GM19324 (cell line): Measurements from ENCODE around the gene ANTXR2.

Experiments used
- ATAC-seq: cut with Tn5 transposase; IDR thresholded peaks from one replicate; pipeline ENCODE4 v1.9.1; 2021; ENCODE audit warnings: mild to moderate bottlenecking, moderate library complexity; ENCODE audit not compliant: unreplicated experiment, low FRiP score

Gene ANTXR2

DNA sequence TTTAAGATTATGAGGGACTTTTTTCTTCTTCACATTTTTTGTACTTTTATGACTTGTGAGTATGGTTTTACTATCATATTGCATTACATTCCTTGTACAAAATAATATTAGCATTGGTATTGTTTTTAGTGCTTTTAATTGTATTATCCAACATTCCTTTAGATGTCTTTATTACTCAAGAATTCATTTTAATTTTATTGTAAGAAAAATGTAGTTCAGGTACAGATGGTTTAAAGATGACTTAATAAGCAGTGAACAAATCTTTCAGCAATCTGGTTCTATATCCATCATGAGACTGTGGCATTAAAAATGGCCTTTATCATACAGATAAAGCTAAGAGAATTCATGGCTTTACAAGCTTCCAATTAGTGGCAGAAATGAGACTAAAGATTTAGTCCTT lies 191.6 kb downstream of the ANTXR2 start:
- no peak for ATAC-seq

DNA sequence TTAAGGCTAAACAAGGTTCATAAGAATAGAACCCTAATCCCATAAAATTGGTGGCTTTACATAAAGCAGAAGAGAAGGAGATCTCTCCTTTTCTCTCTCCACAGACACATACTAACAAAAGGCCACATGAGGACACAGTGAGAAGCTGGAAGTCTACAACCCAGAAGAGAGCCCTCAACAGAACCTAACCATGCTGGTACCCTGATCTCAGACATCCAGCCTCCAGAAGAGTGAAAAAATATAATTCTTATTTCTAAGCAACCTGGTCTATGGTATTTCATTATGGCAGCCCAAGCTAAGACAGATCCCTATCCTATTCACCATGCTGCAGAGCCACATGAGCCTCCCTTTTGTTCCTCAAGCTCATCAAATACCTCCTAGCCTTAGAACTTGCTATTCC lies 195.5 kb downstream of the ANTXR2 start:
- ATAC-seq, result no peak

DNA sequence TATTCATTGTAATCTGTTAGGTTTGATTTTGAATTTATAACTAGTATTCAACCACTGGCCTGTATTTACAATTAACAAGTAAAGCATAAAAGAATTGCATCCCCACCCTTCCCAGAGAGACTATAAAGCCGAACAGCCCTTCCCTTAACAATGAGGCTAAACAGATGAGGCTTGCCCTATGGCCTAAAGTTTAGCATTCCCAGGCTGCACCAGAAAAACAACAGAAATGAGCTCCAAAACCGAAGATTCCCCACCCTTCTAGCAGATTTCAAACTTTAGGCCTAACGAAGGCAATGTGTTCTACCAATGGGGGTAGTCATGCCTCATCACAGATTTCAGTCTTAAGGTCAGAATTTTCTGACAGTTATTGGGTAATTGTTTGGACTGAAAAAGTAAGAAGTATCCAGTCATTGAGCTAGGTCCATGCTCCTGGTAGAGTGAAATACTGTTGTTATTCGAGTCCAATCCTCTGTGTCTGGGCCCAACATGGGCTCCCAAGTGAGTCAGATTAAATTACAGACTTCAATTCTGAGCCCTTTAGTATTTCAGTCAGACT lies 197.6 kb downstream of the ANTXR2 start:
- ATAC-seq, result no peak

DNA sequence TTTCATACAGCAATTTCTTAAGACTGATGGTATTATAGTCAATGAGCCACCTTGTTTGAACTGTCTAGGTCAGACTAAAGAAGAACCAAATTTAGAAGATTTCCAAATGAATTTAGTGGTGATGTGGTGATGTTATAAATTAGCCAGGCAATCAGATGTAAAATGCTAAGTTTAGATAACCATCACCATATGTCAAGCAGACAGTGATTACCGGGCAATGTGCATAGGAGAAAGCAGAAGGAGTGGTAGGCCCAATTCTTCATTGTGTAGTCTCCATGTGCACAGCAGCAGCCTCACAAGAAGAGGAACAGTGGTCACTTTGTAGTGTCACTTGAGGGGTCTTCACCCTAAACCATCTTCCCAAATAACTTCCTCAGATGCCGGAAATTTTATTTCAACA lies 198.8 kb downstream of the ANTXR2 start:
- no peak for ATAC-seq

DNA sequence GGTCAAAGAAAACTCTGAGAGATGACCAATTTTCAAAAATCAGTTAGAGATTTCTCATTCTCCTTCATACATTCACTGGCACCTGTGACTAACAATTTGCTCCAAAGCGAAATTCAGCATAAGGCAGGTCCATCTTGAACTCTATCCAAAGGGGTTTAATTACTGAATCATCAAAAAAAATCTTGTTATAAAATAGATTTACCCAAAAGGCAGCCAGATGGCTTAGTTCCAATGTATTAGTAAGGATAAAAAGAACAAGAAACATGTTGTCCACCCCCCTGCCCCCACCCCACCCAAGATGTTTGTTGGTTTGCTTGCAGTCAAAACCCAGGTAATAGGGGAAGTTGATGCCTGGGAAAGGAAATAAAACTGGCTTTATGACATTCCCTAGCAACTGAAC lies 200.3 kb downstream of the ANTXR2 start:
- no peak for ATAC-seq

DNA sequence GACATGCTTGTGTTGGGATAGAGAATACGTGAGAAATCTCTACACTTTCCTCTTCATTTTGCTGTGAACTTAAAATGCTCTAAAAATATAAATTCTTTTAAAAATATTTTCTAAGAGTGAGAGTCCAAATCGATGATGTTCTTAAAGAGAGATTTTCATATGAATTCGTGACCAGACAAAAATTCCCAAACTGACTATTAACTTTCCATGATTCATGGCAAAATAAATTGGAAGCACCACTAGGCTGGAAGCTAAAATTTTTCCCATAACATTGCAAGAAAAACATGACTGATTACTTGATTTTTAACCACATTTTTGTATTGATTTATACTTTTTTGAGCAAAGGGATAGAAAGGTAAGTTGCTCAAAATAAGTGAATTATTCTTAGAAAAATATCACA lies 201.1 kb downstream of the ANTXR2 start:
- ATAC-seq, result no peak

DNA sequence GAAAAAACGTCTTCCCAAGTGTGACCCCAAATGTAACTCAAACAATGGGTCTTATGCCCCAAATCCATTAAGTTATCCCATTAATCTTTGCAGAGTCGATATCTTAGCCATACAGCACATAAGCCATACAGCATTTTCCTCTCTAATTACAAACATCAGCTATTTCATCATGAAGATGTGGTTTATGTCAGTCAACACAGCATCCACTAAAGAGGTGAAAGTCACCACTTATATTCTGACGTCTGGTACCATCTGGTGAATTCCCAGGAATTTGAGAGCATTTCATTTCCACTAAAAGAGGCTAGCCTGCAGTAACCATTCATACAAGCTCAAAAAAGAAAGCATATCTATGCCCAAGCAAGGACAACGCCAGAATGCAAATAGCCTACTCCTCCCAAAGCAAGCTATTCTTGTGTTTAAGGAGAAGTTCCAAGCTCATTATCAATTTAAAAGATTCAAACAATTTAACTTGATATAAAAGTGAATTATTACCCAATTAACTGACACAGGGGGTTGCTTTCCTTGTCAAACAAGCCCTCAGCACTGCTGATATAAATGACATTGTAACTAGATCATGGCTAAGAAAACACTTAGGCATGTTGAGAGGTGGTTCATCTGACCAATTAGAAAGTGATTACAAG lies 203.3 kb downstream of the ANTXR2 start:
- no peak for ATAC-seq

DNA sequence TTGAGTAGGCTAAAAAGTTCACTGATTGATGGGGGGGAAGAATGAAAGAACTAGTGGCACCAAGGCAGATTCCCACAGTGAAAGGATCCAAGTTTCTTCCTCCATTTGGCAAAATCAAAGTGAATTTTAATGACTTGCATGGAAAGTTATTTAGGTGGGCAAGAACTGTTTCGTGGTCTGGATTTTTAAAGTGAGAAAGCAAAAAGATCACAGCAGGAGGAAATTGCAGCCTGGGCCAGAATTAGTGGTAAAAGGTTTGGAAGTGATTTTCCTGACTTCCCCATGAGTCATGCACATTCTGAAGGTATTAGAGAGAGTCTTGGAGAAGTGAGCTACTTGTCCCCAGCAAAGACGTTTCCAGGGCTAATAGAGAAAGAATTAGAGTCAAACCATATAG lies 207.8 kb downstream of the ANTXR2 start:
- ATAC-seq, result no peak

DNA sequence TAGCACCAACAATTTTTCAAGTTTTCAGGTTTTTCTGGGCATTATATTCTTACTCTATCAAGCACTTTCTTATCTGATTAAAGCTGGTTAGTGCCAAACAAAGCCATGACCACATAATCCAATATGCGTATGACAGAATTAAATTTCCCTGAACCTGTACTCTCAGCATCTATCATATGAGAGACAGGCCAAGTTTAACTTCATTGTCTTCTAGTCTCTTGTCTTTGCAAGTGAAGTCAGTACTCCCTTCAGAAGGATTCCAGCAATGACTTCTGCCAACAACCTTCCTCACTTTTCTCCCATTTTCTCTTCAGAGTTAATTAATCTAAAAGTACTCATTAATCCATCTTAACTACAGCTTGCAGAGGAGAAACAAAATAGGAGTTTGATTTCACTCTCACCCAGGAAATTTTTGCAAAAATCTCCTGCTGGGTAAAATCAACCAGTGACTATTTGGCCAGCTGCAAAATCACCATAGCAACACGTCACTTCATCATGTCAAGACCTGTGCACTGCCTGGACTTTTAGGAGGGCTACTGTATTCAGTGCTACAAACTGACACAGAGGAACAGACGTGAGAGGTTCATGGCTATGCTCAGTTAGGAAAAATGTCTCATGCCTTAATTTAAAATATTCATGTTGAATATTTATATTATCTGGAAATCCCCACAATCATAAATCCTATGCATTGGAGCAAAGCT lies 208.4 kb downstream of the ANTXR2 start:
- ATAC-seq, result no peak

DNA sequence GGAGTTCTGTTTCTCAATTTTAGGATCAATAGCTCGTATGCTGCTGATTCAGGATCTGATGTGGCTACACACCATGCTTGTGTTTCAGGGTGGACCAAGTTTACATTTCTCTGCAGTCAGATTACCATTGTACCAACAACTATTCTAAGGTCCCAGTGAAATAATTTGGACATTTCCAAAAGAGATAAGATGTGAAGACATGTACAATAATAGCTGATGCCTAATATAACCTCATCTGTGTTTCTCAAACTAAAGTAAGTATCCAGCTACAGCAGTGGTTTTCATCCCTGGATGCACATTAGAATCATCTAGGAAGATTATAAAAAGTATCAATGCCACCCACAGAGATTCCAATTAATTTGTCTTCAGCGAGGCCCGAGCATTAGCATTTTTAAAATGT lies 209.7 kb downstream of the ANTXR2 start:
- no peak for ATAC-seq

DNA sequence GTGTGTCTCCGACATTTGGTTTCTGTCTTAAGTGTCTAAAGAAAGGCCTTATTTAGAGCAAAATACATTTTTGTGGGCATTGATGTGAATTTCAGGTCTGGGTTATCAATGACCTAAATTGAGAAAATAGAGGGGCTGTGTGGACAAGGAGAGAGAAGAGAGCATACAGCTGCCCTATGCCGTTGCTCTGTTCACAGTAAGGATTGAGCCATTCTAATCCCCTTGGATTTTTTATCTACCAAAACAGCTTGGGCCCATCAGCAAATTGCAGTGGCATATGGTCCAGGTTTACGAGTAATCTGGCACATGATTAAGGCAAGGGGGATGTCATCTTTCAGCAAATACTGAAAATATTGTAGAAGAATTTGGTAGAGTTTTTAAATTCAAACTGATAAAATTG lies 210.2 kb downstream of the ANTXR2 start:
- no peak for ATAC-seq

DNA sequence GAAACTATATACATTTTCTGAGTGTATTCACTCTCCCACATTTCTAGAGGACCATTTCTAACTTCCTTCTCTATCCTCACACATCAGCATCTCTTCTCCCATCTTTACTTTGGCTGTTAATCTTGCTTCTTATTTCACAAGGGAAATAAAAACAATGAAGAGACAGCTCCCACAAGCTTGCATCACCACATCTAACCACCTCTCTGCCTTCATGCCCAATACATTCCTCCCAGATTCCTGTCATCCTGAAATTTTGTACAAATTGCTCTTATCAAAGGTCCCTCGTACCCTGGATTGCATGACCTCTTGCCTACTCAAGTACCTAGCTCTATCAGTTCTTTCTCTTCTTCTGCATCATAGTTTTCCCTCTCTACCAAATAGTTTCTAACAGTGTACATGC lies 215.2 kb downstream of the ANTXR2 start:
- no peak for ATAC-seq

DNA sequence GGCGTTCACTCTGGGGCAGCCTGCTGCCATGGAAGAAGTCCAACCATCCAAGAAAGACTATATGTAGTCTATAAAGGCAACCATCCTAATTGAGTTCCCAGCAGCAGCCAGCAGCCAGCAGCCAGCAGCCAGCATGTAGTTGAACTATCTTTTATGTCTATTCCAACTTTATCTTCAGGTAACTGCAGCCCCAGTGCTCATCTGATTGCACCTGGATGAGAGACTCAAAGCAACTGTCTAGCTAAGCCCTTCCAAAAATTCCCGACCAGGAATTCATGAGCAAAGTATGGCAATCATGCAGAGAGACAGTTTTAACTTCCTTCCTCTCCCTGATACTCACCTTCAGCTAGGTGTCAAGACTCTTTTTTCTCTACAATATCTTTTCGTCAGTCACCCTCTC lies 216.8 kb downstream of the ANTXR2 start:
- no peak for ATAC-seq

DNA sequence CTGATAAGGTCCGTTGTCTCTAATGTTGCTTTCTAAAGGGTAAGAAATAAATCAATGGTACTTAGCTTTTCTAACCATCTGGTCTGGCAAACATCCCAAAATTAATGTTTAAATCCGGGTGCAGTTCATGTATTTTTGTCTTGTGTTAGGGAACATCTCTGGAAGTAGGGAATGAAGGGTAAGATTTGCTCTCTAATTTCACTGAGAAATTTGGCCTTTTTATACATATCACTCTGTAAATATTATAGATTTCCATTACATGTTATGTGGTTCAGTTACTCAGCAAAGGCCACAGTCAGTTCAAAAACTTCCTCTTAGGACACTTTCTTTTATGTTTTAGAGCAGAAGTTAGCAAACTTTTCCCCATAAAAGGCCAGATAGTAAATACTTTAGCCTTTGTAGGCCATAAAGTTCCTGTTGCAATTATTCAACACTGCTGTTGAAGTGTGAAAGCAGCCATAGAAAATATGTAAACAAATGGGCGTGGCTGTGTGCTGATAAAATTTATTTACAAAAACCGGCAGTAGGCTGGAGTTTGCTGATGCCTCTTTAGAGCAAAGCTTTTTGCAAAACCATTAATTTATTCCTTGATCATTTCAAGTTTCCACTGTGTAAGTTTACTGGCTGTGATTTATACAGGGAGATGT lies 218.1 kb downstream of the ANTXR2 start:
- no peak for ATAC-seq

DNA sequence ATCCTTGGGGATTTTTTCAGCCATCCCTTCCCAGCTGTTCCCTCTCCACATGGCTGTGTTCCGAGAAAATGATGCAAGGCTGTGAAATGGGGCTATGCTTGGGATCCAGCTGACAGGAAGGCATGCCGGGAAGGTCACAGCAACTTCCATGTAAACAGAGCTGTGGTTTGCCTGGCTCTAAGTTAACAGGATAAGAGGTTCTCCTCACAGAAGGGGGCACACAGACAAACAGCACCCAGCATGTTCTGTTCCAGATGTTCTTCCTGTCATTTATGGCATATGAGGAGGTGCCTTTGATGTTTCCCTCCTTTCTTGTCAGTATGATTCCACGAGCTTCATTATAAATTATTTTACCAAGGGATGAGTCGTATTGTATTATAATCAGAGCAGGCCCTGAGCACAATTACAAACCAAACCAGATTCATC lies 220.7 kb downstream of the ANTXR2 start:
- ATAC-seq, result no peak

DNA sequence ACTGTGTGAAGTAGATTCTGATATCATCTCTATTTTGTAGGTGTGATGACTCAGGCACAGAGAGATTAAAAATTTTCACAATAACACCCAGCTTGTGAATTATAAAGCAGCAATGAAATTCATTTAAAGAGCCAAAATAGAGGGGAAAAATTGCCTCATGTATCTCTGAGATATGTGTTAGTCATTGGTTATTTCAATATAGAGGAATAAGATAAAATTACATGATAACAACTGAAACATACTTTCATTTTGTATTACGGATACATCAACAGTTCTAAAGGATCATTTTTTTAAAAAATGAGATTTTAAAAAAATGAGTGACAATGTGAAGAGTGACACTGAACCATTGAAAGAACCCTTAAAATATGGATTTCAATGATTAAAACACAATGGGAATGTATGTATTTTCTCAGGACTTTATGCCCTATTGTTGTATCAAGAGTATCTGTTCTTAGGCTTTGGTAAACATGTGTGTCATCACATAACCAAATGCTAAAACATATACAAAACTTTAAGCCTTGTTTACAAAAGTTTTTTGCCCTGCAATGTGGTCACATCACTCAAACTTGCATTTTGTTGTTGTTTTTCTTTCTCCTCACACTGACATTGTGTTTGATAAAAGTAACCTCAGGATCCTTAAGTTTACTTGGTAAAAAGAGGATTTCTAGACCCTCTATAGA lies 221.3 kb downstream of the ANTXR2 start:
- no peak for ATAC-seq
